ENCODE data around the gene FAM131C. TPM values are rescaled to one million over a fixed set of nuclear protein-coding genes. Genes with fewer than 3 reads are reported as not detected.

FAM131C gene
- total RNA-seq, 6 experiments from 2014 or later, result 0.19 to 1.00 TPM; not detected in 4

DNA sequence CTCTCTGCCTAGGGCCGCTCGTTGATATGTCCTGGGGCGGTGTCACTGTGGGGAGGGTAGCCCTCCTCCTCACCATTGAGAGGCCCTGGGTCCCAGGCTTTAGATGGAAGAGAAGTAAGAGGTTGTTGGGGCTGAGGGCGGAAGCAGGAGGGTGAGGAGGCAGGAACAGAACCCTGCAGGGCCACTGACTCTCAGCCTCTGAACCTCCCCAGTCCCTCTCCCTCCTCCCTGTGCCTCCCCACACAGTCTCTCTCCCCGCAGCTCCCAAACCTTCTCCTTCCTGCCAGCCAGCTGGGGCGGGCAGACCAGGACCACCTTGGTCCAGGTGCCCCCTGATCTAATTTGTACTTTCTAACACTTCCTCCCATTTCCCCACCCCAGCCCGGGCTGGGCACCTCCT, 14.3 kb upstream of the FAM131C start:
- DNase-seq, result no peak
- Histone ChIP-seq H3K36me3 (no peaks in the 10 kb centered on the region), H3K4me3 (no peak overlapping the region), H3K27ac (no peak overlapping the region), H3K4me1 (no peaks in the 10 kb centered on the region), H3K27me3 (no peaks in the 10 kb centered on the region), H3K9me3 (no peaks in the 10 kb centered on the region)
- WGBS (ENCODE audit: insufficient coverage, low coverage, low lambda C conversion rate, missing lambda C conversion rate), result 77% methylated on average over 6 of the region's 7 CpGs
- no peak for ATAC-seq
- TF ChIP-seq POLR2A (IDR thresholded peaks at IDR 0.05), result no peak
- TF ChIP-seq CTCF (IDR thresholded peaks at IDR 0.05), result no peak
- intact Hi-C loops (cut with DNase I), result no loop called here

DNA sequence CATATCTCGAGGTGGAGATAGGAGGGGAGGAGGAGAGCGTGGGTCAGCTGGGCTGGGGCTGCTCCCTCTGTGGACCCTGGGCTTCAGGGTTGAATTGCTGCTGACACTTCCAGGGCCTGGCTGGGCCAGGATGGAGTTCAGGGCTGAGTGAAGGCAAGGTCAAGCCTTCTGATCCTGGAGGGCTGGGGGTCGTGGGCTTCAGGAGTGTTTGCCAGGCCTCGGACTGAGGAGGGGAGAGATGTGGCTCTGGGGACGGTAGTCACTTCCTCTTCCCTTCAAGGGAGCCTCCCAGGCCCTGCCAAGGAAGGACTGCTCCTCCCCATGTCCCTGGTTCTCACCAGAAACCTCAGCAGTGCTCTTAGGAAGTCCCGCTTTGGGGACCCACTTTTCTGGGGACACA, 12.1 kb upstream of the FAM131C start:
- 71% methylated on average over 1 of the region's 6 CpGs for WGBS (ENCODE audit: insufficient coverage, low coverage, low lambda C conversion rate, missing lambda C conversion rate)
- no peak for DNase-seq
- H3K4me1 ChIP-seq, result no peaks in the 10 kb centered on the region
- TF ChIP-seq POLR2A (IDR thresholded peaks at IDR 0.05) (no peak), CTCF (IDR thresholded peaks at IDR 0.05) (no peak)
- ATAC-seq, result no peak
- no peak overlapping the region for H3K4me3 ChIP-seq
- no peaks in the 10 kb centered on the region for H3K36me3 ChIP-seq
- intact Hi-C loops (cut with DNase I), result no loop called here
- H3K27me3 ChIP-seq, result no peaks in the 10 kb centered on the region
- no peak overlapping the region for H3K27ac ChIP-seq
- no peaks in the 10 kb centered on the region for H3K9me3 ChIP-seq

GRCh38 chr1:16083486-16083885, 10.0 kb upstream of the FAM131C start:
- Histone ChIP-seq H3K27ac (no peak overlapping the region), H3K4me1 (peaks cover 0 to 7% (median 0%) of the 10 kb centered on the region in 4 donors), H3K27me3 (no peaks in the 10 kb centered on the region), H3K9me3 (no peaks in the 10 kb centered on the region), H3K4me3 (no peak overlapping the region), H3K36me3 (no peaks in the 10 kb centered on the region)
- TF ChIP-seq CTCF (IDR thresholded peaks at IDR 0.05) (no peak), POLR2A (IDR thresholded peaks at IDR 0.05) (no peak)
- WGBS (ENCODE audit: insufficient coverage, low coverage, low lambda C conversion rate, missing lambda C conversion rate), result 84% methylated on average over 4 of the region's 5 CpGs
- no peak for ATAC-seq
- DNase-seq, result no peak
- intact Hi-C loops (cut with DNase I), result loop anchor here (2.0 to 5.0 kb wide), 2 partner anchors 103 to 104 kb away; no protein-coding TSS in a partner anchor

DNA sequence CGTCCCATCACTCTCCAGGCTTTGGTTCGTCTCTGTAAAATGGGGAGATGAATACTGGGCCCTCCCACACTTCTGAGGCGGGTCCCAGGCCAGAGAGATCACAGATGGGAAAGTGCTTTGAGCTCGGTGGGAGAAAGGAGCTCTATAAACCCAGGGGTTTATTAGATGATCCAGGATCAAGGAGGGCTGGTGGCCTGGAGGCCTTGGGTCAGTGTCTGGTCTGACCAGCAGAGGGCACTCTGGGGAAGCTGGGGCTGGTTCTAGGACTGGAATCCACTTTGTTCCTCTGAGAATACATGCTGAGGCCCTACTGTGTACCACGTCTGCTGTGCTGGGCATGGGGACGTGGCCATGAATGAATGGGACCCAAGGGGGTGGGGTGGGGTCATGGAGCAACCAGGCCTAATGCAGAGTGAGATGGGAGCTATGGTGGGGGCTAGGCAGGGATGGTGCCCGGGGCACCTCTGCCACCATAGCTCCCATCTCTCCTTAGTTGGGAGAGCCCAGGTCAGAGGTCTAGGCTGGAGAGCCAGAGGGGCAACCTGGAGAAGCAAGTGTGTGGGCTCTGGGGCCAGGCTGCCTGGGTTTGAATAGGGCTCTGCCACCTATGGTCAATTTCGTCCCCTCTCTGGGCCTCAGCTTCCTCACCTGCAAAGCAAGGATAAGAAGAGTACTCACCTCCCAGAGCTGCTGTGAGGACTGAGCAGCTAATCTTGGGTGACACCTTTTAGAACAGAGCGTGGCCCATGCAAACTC, 9.0 kb upstream of the FAM131C start:
- H3K27me3 ChIP-seq, result no peaks in the 10 kb centered on the region
- 60% methylated on average over 1 of the region's 9 CpGs for WGBS (ENCODE audit: insufficient coverage, low coverage, low lambda C conversion rate, missing lambda C conversion rate)
- ATAC-seq (peak; percentile 71 to 85 (median 76)), DNase-seq (peak; percentile 73 to 77 (median 75))
- intact Hi-C loops (cut with DNase I), result loop anchor here (2.0 to 5.0 kb wide), 2 partner anchors 104 to 105 kb away; no protein-coding TSS in a partner anchor
- H3K27ac ChIP-seq, result no peak overlapping the region
- no peak for TF ChIP-seq POLR2A (IDR thresholded peaks at IDR 0.05)
- peak; percentile 80 to 96 (median 88) for TF ChIP-seq CTCF (IDR thresholded peaks at IDR 0.05)
- no peak overlapping the region for H3K4me3 ChIP-seq
- no peaks in the 10 kb centered on the region for H3K36me3 ChIP-seq
- H3K9me3 ChIP-seq, result no peaks in the 10 kb centered on the region
- peaks cover 0 to 7% (median 0%) of the 10 kb centered on the region in 4 donors for H3K4me1 ChIP-seq
